ENCODE data around the gene NOX3. TPM values are rescaled to one million over a fixed set of nuclear protein-coding genes. Genes with fewer than 3 reads are reported as not detected.
"Not testable (repeated sequence)": the region's sequence is repeated elsewhere in the genome, so short reads cannot be mapped to it uniquely, and the experiment has no call there.

The NOX3 gene
- total RNA-seq, 1 donor from 2014 or later = not detected

DNA sequence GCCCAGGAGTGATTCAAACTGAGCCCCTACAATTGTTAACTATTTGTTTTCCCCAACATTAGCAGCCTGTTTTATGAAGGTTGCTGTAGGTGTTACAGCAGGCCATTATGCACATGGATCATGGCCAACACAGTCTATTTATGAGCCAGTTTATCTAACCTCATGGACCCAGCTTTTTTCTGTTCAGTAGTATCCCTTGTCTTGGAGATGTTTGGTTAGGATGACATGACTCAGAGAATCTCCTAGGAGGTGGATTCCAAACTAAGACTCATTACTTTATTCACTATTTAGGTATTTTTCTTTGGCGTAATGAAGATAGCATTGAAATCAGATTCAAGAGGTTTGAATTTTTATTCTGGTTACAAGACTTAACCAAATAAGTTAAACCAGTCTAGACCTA is 78.6 kb downstream of the NOX3 start:
- Mint-ChIP-seq H3K4me3 (no peak overlapping the region), H3K4me1 (no peaks in the 10 kb centered on the region), H3K27me3 (peaks cover 3% of the 10 kb centered on the region), H3K27ac (no peak overlapping the region), H3K36me3 (ENCODE audit: low read depth) (no peaks in the 10 kb centered on the region), H3K9me3 (peaks cover 8% of the 10 kb centered on the region)
- intact Hi-C loops (cut with micrococcal nuclease) = no loop called here
- DNase-seq = no peak

- Mint-ChIP-seq H3K4me3 (no peak overlapping the region), H3K9me3 (peaks cover 8% of the 10 kb centered on the region), H3K36me3 (ENCODE audit: low read depth) (no peaks in the 10 kb centered on the region), H3K4me1 (no peaks in the 10 kb centered on the region), H3K27ac (no peak overlapping the region), H3K27me3 (peaks cover 4% of the 10 kb centered on the region)
- intact Hi-C loops (cut with micrococcal nuclease) = no loop called here
- no peak for DNase-seq
Observed at GRCh38 chr6:155375801-155376200, 79.8 kb downstream of the NOX3 start.

DNA sequence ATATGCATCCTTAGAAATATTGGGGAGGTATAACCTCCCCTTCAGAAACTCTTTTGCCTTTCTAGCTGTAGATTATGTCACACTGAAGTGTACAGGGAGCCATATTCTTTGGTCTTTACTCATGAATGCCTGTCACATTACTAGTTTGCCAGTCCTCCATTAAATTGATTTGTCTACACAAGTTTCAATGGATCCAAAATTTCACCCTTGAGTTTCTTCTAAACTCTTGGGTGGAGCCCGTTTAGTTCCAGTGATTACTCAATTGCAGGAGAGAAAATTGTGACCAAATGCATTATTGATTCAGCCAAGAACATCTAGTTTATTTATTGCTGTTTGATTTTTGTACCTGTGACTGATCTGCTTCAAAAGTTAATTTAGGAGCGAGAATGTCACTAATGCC is 81.0 kb downstream of the NOX3 start:
- Mint-ChIP-seq H3K9me3 (peaks cover 8% of the 10 kb centered on the region), H3K36me3 (ENCODE audit: low read depth) (no peaks in the 10 kb centered on the region), H3K4me3 (no peak overlapping the region), H3K27ac (no peak overlapping the region), H3K27me3 (peaks cover 6% of the 10 kb centered on the region), H3K4me1 (no peaks in the 10 kb centered on the region)
- no peak for DNase-seq
- intact Hi-C loops (cut with micrococcal nuclease) = no loop called here

- Mint-ChIP-seq H3K4me1 (no peaks in the 10 kb centered on the region), H3K9me3 (peaks cover 8% of the 10 kb centered on the region)
Observed at GRCh38 chr6:155373276-155373675, 82.4 kb downstream of the NOX3 start.

GRCh38 chr6:155372256-155372655 is 83.4 kb downstream of the NOX3 start:
- intact Hi-C loops (cut with micrococcal nuclease) = no loop called here

More at GRCh38 chr6:155373276-155373675, 82.4 kb downstream of the NOX3 start:
- H3K36me3 Mint-ChIP-seq (ENCODE audit: low read depth) = no peaks in the 10 kb centered on the region
- H3K27ac Mint-ChIP-seq = no peak overlapping the region
- H3K4me3 Mint-ChIP-seq = no peak overlapping the region
- no peak for DNase-seq
- intact Hi-C loops (cut with micrococcal nuclease) = no loop called here
- H3K27me3 Mint-ChIP-seq = peaks cover 6% of the 10 kb centered on the region

DNA sequence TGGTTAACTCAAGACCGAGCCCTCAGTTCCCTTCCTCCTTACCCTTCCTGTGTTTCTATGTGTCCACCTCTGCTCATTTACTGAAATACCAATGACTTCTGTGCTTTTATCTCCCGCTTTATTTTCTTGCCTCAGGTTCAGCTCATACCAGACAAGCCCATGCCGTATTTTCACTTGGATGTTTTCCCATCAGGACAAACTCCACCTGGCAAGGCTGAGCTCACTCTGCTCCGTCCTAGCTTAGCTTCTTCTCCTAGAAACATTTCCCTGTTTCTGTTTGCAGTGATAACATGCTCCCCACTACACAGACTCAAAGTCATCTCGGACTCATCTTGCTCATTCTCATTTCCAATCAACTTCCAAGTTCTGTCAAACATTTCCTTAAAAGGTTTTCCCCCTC is 84.4 kb downstream of the NOX3 start:
- Mint-ChIP-seq H3K4me3 (no peak overlapping the region), H3K27ac (no peak overlapping the region), H3K36me3 (ENCODE audit: low read depth) (no peaks in the 10 kb centered on the region), H3K4me1 (no peaks in the 10 kb centered on the region), H3K9me3 (peaks cover 2% of the 10 kb centered on the region), H3K27me3 (peaks cover 9% of the 10 kb centered on the region)
- DNase-seq = no peak
- intact Hi-C loops (cut with micrococcal nuclease) = no loop called here

More at GRCh38 chr6:155372256-155372655, 83.4 kb downstream of the NOX3 start:
- Mint-ChIP-seq H3K4me1 (no peaks in the 10 kb centered on the region), H3K27ac (no peak overlapping the region), H3K27me3 (peaks cover 9% of the 10 kb centered on the region), H3K4me3 (no peak overlapping the region), H3K9me3 (peaks cover 8% of the 10 kb centered on the region), H3K36me3 (ENCODE audit: low read depth) (no peaks in the 10 kb centered on the region)
- no peak for DNase-seq

GRCh38 chr6:155366325-155366724 is 89.3 kb downstream of the NOX3 start:
- no peak for DNase-seq
- Mint-ChIP-seq H3K27ac (no peak overlapping the region), H3K27me3 (peaks cover 4% of the 10 kb centered on the region), H3K4me1 (peaks cover 2% of the 10 kb centered on the region), H3K36me3 (ENCODE audit: low read depth) (no peaks in the 10 kb centered on the region), H3K4me3 (no peak overlapping the region), H3K9me3 (no peaks in the 10 kb centered on the region)
- intact Hi-C loops (cut with micrococcal nuclease) = no loop called here

- Mint-ChIP-seq H3K9me3 (peaks cover 6% of the 10 kb centered on the region), H3K4me1 (peaks cover 2% of the 10 kb centered on the region), H3K4me3 (no peak overlapping the region), H3K27ac (no peak overlapping the region), H3K27me3 (peaks cover 9% of the 10 kb centered on the region), H3K36me3 (ENCODE audit: low read depth) (no peaks in the 10 kb centered on the region)
- intact Hi-C loops (cut with micrococcal nuclease) = no loop called here
- no peak for DNase-seq
Observed at GRCh38 chr6:155364844-155365437, 90.7 kb downstream of the NOX3 start.

GRCh38 chr6:155364021-155364420 is 91.6 kb downstream of the NOX3 start:
- Mint-ChIP-seq H3K9me3 (peaks cover 10% of the 10 kb centered on the region), H3K27me3 (peaks cover 16% of the 10 kb centered on the region)
- DNase-seq; intact Hi-C loops (cut with micrococcal nuclease); H3K4me1 Mint-ChIP-seq; H3K4me3 Mint-ChIP-seq; H3K27ac Mint-ChIP-seq; H3K36me3 Mint-ChIP-seq (ENCODE audit: low read depth): not testable (repeated sequence)

DNA sequence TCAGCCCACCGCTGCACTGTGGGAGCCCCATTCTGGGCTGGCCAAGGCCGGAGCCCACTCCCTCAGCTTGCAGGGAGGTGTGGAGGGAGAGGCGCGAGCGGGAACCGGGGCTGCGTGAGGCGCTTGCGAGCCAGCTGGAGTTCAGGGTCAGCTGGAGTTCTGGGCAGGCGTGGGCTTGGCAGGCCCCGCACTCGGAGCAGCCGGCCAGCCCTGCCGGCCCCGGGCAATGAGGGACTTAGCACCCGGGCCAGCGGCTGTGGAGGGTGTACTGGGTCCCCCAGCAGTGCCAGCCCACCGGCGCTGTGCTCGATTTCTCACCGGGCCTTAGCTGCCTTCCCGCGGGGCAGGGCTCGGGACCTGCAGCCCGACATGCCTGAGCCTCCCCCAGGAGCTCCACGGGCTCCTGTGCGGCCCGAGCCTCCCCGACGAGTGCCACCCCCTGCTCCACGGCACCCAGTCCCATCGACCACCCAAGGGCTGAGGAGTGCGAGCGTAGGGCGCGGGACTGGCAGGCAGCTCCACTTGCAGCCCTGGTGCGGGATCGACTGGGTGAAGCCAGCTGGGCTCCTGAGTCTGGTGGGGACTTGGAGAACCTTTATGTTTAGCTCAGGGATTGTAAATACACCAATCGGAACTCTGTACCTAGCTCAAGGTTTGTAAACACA is 92.5 kb downstream of the NOX3 start:
- H3K36me3 Mint-ChIP-seq (ENCODE audit: low read depth); H3K4me3 Mint-ChIP-seq; intact Hi-C loops (cut with micrococcal nuclease); H3K27ac Mint-ChIP-seq; DNase-seq; H3K4me1 Mint-ChIP-seq: not testable (repeated sequence)
- Mint-ChIP-seq H3K27me3 (peaks cover 22% of the 10 kb centered on the region), H3K9me3 (peaks cover 13% of the 10 kb centered on the region)

DNA sequence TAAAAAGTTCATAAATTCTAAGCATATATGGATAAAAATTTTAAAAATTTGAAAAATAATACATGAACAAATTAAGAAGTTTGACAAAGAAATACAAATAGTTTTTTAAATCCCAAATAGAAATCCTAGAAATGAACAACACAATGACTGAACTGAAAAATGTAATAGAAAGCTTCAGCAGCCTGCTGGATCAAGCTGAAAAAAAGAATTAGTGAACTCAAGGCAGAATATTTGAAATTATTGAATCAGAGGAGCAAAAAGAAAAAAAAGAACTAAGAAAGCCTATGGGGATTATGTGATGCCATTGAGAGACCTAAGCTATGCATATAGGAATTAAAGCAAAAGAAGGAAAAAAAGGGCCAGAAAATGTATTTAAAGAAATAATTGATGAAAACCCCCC is 101.5 kb downstream of the NOX3 start:
- Mint-ChIP-seq H3K27ac (no peak overlapping the region), H3K27me3 (peaks cover 9% of the 10 kb centered on the region), H3K9me3 (peaks cover 37% of the 10 kb centered on the region), H3K36me3 (ENCODE audit: low read depth) (no peaks in the 10 kb centered on the region), H3K4me3 (no peak overlapping the region), H3K4me1 (no peaks in the 10 kb centered on the region)
- DNase-seq = no peak
- intact Hi-C loops (cut with micrococcal nuclease) = no loop called here

- Mint-ChIP-seq H3K4me3 (no peak overlapping the region), H3K36me3 (ENCODE audit: low read depth) (no peaks in the 10 kb centered on the region), H3K27ac (no peak overlapping the region), H3K27me3 (no peaks in the 10 kb centered on the region), H3K9me3 (peaks cover 36% of the 10 kb centered on the region), H3K4me1 (peaks cover 5% of the 10 kb centered on the region)
- DNase-seq = no peak
- intact Hi-C loops (cut with micrococcal nuclease) = no loop called here
Observed at GRCh38 chr6:155352811-155353210, 102.8 kb downstream of the NOX3 start.

DNA sequence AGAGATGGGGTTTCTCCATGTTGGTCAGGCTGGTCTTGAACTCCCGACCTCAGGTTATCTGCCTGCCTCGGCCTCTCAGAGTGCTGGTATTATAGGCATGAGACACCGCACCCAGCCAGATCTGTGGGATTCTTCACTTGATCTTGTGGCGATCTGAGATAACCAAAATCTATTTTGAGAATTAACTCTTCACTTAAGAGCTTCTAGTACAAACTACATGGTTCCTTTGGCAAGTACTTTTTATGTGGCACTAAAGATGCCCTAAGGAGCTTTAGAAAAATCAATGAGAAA is 103.6 kb downstream of the NOX3 start:
- Mint-ChIP-seq H3K27me3 (no peaks in the 10 kb centered on the region), H3K36me3 (ENCODE audit: low read depth) (no peaks in the 10 kb centered on the region), H3K27ac (no peak overlapping the region), H3K9me3 (peaks cover 37% of the 10 kb centered on the region), H3K4me1 (peaks cover 8% of the 10 kb centered on the region), H3K4me3 (no peak overlapping the region)
- no peak for DNase-seq
- intact Hi-C loops (cut with micrococcal nuclease) = no loop called here

GRCh38 chr6:155351273-155352129 is 104.1 kb downstream of the NOX3 start:
- H3K4me3 Mint-ChIP-seq = no peak overlapping the region
- DNase-seq = no peak
- H3K9me3 Mint-ChIP-seq = peaks cover 39% of the 10 kb centered on the region

More at GRCh38 chr6:155351273-155352129, 104.1 kb downstream of the NOX3 start:
- intact Hi-C loops (cut with micrococcal nuclease) = no loop called here
- Mint-ChIP-seq H3K27me3 (no peaks in the 10 kb centered on the region), H3K36me3 (ENCODE audit: low read depth) (peaks cover 2% of the 10 kb centered on the region), H3K4me1 (peaks cover 8% of the 10 kb centered on the region), H3K27ac (no peak overlapping the region)
